Esophagus muscularis mucosa (tissue), 4 donors: Measurements from ENCODE around the gene MMS19.

Experiments
- CTCF ChIP-seq, 3 experiments: fragments of 200-600 bp in 2 of 3; fragments of 450-650 bp in 1 of 3; sonication (generic) in 2 of 3; IDR thresholded peaks; one replicate each; pipeline ENCODE4 v1.5.1; 2017 to 2019; ENCODE audit warnings: antibody characterized with exemption in 3 of 3, mild to moderate bottlenecking in 2 of 3, moderate library complexity in 1 of 3
- EP300 ChIP-seq: sonication (generic); formaldehyde crosslinking; IDR thresholded peaks from one replicate; pipeline ENCODE4 v1.6.1; 2017; ENCODE audit warnings: antibody characterized with exemption
- POLR2A ChIP-seq: fragments of 450-650 bp; IDR thresholded peaks from one replicate; pipeline ENCODE4 v1.6.1; 2017; ENCODE audit warnings: antibody characterized with exemption, moderate library complexity, mild to moderate bottlenecking, low read depth
- POLR2AphosphoS5 ChIP-seq, 2 donors: sonication (generic); formaldehyde crosslinking; IDR thresholded peaks; one replicate each; pipeline ENCODE4 v1.6.1; 2017; ENCODE audit warnings: antibody characterized with exemption in 2 of 2

GRCh38 chr10:97540669-97541500 is 42.7 kb upstream of the MMS19 start:
- TF ChIP-seq CTCF (IDR thresholded peaks at IDR 0.05) (no peak), POLR2AphosphoS5 (IDR thresholded peaks at IDR 0.05) (no peak), POLR2A (no peak), EP300 (no peak)
